Smooth muscle cell (in vitro differentiated cells): ENCODE data around the gene SERTAD1. TPM values are rescaled to one million over a fixed set of nuclear protein-coding genes. Genes with fewer than 3 reads are reported as not detected.
A peak's percentile ranks its signal among the peaks of the same experiment; 100 is the strongest.

ENCODE experiments used
- DNase-seq: peaks from one replicate; lab custom pipeline; 2025; ENCODE audit not compliant: unreplicated experiment; lab: John Stamatoyannopoulos, UW
- H2AFZ ChIP-seq: fragments of 200-600 bp; sonication (generic); 2 replicates; pipeline ENCODE4 v1.6.0; 2016; ENCODE audit warnings: antibody characterized with exemption, low read depth, mild to moderate bottlenecking
- H3F3A ChIP-seq: fragments of 200-600 bp; sonication (generic); 2 replicates; pipeline ENCODE4 v1.6.0; 2017; ENCODE audit warnings: antibody characterized with exemption, low read depth
- H3K27ac ChIP-seq: fragments of 200-600 bp; sonication (generic); 2 replicates; pipeline ENCODE4 v1.5.1; 2016; ENCODE audit warnings: low read depth, mild to moderate bottlenecking
- H3K27me3 ChIP-seq: fragments of 200-600 bp; sonication (generic); 2 replicates; pipeline ENCODE4 v1.6.1; 2016; ENCODE audit warnings: low read depth, mild to moderate bottlenecking
- H3K36me3 ChIP-seq: fragments of 200-600 bp; sonication (generic); 2 replicates; pipeline ENCODE4 v1.5.1; 2016; ENCODE audit warnings: low read depth
- H3K4me1 ChIP-seq: fragments of 200-600 bp; sonication (generic); 2 replicates; pipeline ENCODE4 v1.5.1; 2016; ENCODE audit warnings: low read depth
- H3K4me2 ChIP-seq: fragments of 200-600 bp; sonication (generic); 2 replicates; pipeline ENCODE4 v1.6.0; 2016; ENCODE audit warnings: mild to moderate bottlenecking
- H3K4me3 ChIP-seq: fragments of 200-600 bp; sonication (generic); 2 replicates; pipeline ENCODE4 v1.5.1; 2016; ENCODE audit warnings: mild to moderate bottlenecking
- H3K79me2 ChIP-seq: fragments of 200-600 bp; sonication (generic); 2 replicates; pipeline ENCODE4 v1.6.0; 2016; ENCODE audit warnings: low read depth, mild to moderate bottlenecking
- H3K9ac ChIP-seq: fragments of 200-600 bp; sonication (generic); 2 replicates; pipeline ENCODE4 v1.6.0; 2016; ENCODE audit warnings: low read depth
- H3K9me3 ChIP-seq: fragments of 200-600 bp; sonication (generic); replicated peaks from 2 replicates; pipeline ENCODE4 v1.5.1; 2016; ENCODE audit warnings: low read depth
- H4K20me1 ChIP-seq: fragments of 200-600 bp; sonication (generic); 2 replicates; pipeline ENCODE4 v1.6.0; 2016; ENCODE audit warnings: low read depth
- WGBS: methylation state at CpG from one replicate; pipeline ENCODE4 v1.1.7; 2016; ENCODE audit warnings: low lambda C conversion rate; 5-methylcytosine and 5-hydroxymethylcytosine counted together
- polyA plus RNA-seq: library from polyadenylated mRNA; unstranded; fragments of >200 nt; fragmentation: Nextera tagmentation; extraction: Ambion mirVana; gene quantifications from 2 replicates; pipeline ENCODE4 v1.2.1, GENCODE V29; 2016
- total RNA-seq: library from RNA; depleted of rRNA; stranded (reverse); fragments of >200 nt; gene quantifications from 2 replicates; pipeline ENCODE4 v1.2.3, GENCODE V29; 2014
- TF ChIP-seq, protein P1 (sequence below): fragments of 200-600 bp; sonication (generic); IDR thresholded peaks from 2 replicates; pipeline ENCODE4 v1.5.1; 2017; ENCODE audit warnings: borderline replicate concordance, mild to moderate bottlenecking, antibody characterized with exemption; ENCODE audit not compliant: insufficient read depth, poor library complexity, severe bottlenecking

SERTAD1 gene
- total and polyA plus RNA-seq, 2 experiments from 2014 or later = 44.0 to 67.2 TPM

DNA sequence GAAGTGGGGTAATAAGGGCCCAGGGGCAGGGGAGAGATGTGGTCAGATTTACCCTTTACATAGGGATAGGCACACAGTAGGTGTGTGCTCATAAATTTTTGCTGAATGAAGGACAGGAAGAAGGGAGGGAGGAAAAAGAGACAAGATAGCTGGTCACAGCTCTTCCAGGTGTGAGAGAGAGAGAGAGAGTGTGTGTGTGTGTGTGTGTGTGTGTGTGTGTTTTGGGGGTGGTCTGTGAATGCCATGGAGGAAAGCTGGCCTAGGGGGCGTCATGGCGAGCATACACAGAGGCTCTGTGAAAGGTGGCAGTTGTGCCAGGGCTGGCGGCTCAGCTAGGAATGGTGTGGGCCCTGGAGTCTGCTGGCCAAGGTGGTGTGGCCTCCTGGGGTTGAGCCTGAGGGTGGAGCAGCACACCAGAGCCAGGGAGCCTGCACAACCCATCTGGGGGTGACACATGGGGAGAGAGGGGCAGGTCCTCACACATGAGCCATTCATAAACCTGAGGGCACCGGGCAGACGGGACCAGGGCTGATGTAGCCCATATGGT, 6.7 kb downstream of the SERTAD1 start:
- Histone ChIP-seq H3K4me2 (no peak overlapping the region), H4K20me1 (peaks cover 21% of the 10 kb centered on the region), H3K4me3 (no peak overlapping the region), H3K27ac (no peak overlapping the region), H3F3A (peaks cover 18% of the 10 kb centered on the region), H3K27me3 (no peaks in the 10 kb centered on the region), H2AFZ (no peak overlapping the region), H3K36me3 (no peaks in the 10 kb centered on the region), H3K9me3 (no peaks in the 10 kb centered on the region), H3K79me2 (peaks cover 27% of the 10 kb centered on the region), H3K9ac (no peak overlapping the region), H3K4me1 (peaks cover 24% of the 10 kb centered on the region)
- TF ChIP-seq, protein P1, sequence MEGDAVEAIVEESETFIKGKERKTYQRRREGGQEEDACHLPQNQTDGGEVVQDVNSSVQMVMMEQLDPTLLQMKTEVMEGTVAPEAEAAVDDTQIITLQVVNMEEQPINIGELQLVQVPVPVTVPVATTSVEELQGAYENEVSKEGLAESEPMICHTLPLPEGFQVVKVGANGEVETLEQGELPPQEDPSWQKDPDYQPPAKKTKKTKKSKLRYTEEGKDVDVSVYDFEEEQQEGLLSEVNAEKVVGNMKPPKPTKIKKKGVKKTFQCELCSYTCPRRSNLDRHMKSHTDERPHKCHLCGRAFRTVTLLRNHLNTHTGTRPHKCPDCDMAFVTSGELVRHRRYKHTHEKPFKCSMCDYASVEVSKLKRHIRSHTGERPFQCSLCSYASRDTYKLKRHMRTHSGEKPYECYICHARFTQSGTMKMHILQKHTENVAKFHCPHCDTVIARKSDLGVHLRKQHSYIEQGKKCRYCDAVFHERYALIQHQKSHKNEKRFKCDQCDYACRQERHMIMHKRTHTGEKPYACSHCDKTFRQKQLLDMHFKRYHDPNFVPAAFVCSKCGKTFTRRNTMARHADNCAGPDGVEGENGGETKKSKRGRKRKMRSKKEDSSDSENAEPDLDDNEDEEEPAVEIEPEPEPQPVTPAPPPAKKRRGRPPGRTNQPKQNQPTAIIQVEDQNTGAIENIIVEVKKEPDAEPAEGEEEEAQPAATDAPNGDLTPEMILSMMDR = no peak
- WGBS = 94% methylated on average over 5 of the region's 5 CpGs
- no peak for DNase-seq

DNA sequence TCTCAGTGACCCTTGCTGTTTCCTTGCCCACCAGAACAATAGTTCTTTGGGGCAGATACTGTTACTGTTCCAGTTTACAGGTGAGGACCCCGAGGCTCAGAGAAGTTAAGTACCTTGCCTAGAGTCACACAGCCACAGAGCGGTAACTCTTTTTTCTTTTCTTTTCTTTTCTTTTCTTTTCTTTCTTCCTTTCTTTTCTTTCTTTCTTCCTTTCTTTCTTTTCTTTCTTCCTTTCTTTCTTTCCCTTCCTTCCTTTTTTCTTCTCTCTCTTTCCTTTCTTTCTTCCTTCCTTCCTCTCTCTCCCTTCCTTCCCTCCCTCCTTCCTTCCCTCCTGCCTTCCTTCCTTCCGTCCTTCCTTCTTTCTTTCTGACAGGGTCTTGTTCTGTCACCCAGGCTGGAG, 7.8 kb downstream of the SERTAD1 start:
- no peak overlapping the region for H2AFZ ChIP-seq
- no peaks in the 10 kb centered on the region for H3K9me3 ChIP-seq
- no peaks in the 10 kb centered on the region for H3K36me3 ChIP-seq
- peak overlapping the region; percentile 75 for H3K27ac ChIP-seq
- H3K4me1 ChIP-seq = peaks cover 24% of the 10 kb centered on the region
- peaks cover 10% of the 10 kb centered on the region for H4K20me1 ChIP-seq
- DNase-seq = no peak
- H3K27me3 ChIP-seq = no peaks in the 10 kb centered on the region
- TF ChIP-seq, protein P1 = no peak
- no peak overlapping the region for H3K4me2 ChIP-seq
- peaks cover 16% of the 10 kb centered on the region for H3F3A ChIP-seq
- H3K9ac ChIP-seq = no peak overlapping the region
- H3K79me2 ChIP-seq = peaks cover 16% of the 10 kb centered on the region
- H3K4me3 ChIP-seq = no peak overlapping the region
- 94% methylated on average over 3 of the region's 3 CpGs for whole genome bisulfite sequencing

DNA sequence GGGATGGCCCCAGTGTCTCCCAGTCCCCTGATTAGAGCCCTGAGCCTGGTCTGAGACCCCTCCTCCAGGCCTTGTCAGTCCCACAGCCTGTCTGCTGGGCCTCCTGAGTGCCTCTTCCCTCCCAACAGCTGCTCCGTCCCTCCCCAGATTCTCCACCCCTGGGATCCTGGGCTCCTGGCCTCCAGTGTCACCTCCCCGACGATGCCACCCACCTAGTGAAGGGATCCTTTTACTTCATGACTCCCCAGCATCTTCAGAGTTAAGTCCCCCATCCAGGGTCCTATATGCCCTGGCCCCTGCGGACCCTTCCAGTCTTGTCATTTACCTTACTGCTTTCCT, 8.2 kb downstream of the SERTAD1 start:
- Histone ChIP-seq H4K20me1 (peaks cover 5% of the 10 kb centered on the region), H3K9me3 (no peaks in the 10 kb centered on the region), H3F3A (peaks cover 16% of the 10 kb centered on the region), H3K4me2 (no peak overlapping the region), H3K4me3 (no peak overlapping the region), H3K79me2 (peaks cover 12% of the 10 kb centered on the region), H3K36me3 (no peaks in the 10 kb centered on the region), H2AFZ (no peak overlapping the region), H3K27me3 (no peaks in the 10 kb centered on the region), H3K4me1 (peaks cover 24% of the 10 kb centered on the region), H3K9ac (no peak overlapping the region), H3K27ac (peak overlapping the region; percentile 75)
- 85% methylated on average over 4 of the region's 4 CpGs for WGBS
- DNase-seq = no peak
- TF ChIP-seq, protein P1 = no peak
